GM10847 (cell line): Measurements from ENCODE around the gene LARGE1.

ENCODE experiments used
- POLR2A ChIP-seq: IDR thresholded peaks from 2 replicates; pipeline ENCODE4 v1.6.1; 2011; ENCODE audit not compliant: insufficient read length; ENCODE audit errors: extremely low read depth

The LARGE1 gene

DNA sequence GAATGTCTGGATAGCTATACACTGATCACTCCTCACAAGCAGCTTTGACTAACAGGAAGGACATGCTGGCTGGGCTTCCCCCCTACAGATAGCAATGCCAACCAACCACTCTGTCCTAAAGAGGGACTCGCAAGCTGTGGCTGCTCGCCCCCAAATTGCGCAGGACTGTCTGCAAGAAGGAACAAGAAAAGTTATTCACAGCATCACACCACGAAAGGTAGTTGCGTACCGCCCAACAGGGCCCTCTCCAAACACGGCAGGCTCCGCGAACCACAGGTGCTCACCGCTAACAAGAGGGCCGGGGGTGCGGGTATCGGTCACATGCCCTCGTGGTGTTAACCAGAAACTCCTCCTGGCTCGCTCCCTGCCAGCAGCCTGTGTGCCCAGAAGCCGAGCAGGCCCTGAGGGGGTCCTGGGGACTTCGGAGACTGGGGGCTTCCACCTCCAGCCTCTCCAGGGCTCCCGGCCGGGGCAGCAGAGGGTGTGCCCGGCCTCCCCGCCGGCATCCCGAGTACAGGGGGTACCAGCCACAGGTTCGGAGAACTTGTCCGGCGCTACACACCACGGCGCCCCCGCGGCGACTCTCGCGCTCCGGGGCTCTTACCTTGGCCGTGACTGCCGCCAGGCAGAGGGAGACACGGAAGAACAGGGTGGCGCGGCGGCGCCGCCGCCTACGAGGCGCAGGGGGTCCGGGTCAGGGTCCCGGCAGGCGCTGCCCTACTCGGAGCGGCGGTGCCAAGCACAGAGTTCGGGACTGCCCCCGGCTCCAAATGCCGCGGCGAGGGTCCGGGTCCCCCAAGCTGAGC, 682 bp downstream of the LARGE1 start:
- TF ChIP-seq POLR2A, result no peak

DNA sequence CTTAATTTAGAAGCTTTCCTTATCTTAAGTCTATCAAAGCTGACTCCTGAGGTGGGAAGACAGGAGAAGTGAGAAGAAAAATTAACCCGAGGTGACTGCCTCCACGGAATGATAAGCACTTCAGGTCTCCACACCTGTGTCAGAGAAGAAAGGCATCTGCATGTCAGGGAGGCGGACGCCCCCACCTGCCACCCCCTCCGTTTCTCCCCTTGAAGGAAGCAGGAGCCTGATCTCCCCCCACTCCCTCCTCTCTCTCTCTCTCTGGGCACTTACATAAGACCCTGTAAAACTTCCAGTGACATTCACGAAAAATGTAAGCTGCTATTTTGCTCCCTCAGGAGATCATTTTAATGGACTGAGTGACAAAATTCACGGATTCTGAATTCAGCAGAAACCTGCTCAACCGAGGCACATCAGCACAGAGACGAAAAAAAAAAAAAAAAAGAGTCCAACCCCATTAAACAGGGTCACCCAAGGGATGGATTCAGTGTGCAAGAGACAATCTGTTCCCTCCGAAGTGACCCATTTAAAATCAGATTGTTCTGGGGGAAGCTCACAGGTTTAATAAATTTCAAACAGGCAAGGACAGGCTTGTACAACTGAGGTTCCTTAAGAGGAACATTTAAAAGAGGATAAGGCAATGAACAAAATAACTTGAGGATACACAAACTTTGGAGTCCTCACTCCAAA, 1.5 kb downstream of the LARGE1 start:
- TF ChIP-seq POLR2A, result no peak

GRCh38 chr22:33917744-33918406, 2.4 kb downstream of the LARGE1 start:
- TF ChIP-seq POLR2A, result no peak

DNA sequence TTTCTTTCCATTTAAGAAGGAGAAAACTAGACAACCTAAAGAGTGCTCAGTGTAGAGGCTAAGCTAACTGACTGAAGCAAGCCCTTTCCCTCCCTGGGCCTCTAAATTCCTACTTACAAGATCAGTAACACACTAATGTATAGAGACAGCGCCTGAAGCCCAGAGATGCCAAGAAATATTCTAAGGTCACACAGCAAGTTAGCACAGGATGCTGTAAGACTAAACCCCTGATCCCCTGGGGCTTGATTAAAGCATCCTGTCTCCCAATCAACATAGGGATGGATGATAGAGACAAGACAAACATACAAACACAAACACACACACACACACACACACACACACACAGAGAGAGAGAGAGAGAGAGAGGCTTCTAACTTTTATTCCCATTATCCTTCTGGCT, 5.6 kb downstream of the LARGE1 start:
- no peak for TF ChIP-seq POLR2A

DNA sequence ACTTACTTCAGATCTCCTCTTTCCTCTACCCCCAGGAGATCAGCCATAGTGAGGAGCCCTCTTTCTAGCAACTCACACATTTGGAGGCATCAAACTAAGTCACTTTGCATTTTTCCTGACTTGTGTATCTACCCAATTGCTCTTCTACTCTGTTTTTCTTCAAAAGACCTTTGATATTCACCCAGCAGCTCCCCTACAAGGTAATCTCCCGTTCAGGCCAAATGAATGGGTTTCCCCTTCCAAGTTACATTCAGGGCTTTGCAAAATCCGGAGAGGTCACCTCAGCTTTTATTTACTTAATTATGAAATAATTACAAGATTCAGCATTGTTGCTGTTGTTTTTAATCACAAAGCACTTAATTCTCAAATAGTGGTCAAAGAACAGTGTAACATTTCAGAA, 6.1 kb downstream of the LARGE1 start:
- no peak for TF ChIP-seq POLR2A

DNA sequence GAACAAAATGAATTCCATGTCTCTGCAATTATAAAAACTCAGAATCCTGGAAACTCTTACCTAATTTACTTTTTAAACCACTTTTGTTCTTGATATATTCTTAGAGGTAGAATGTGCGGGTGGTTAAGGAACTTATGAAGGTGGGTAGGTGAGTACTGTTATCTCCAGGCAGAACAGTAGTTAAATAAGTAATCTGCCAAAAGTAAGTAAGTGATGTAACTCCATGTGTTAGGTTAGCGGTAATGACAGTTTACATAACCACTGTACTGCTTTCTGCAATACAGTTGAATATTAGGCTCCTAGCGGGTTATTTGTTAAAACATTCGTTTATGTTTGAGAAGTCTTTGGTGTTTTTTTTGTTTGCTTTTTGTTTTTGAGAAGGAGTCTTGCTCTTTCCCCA, 7.1 kb downstream of the LARGE1 start:
- TF ChIP-seq POLR2A, result no peak

GRCh38 chr22:33909911-33910310, 10.4 kb downstream of the LARGE1 start:
- no peak for TF ChIP-seq POLR2A

DNA sequence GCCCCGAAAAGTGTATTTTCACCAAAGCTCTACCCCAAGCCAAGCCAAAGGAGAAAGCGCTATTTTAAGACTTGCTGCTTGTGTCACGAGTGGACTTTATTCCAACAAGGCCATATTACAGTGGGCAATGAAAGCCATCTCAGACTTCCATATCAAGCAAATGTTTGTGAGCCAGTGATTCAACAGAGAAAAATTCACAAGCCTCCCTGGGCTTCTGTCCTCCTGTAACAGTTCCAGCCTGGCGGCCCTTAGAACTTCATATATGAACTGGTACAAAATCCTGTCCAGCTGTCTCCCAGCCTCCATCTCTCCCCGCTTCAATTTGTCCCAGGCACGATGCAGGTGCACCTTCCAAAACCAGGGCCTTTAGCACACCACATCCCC, 11.2 kb downstream of the LARGE1 start:
- no peak for TF ChIP-seq POLR2A

DNA sequence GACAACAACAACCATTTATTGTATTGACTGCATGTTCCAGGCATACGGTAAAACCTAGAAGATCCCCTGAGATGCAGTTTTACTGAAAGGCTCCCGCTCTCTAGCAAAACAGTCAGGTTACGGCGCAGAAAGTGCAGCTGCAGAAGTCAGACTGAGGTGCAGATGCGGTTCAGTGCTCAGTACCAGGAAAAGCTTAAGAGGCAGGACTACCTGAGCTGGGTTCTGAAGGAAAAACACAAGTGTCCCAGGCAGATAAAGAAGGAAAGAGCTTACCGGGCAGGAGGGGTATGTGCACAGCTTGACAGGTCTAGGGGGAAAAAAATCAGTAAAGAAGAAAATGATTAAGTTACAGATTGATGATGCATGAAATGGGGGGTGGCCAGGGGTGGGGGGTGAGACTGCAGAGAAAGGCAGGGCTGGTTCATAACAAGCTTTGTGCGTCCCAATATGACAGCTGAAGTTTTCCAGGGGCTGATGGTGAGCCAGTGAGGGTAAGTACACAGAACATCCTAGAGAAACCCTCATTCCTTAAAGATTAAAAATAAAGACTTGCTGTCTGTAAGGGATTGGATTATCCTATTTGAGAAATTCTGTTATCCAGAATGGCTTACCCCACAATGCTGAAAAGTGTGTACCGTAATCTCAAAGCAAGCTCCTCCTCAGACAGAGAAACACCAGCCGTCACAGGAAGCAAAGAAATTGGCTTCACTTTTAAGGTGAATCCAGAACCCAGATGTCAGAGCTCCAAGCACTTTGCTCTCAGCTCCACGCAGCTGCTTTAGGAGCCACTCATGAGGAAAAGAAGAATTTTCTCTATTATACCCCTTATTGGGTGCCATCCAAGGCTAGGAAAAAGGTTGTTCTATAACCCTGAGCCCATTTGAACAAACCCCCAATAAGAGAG, 11.9 kb downstream of the LARGE1 start:
- TF ChIP-seq POLR2A, result no peak

DNA sequence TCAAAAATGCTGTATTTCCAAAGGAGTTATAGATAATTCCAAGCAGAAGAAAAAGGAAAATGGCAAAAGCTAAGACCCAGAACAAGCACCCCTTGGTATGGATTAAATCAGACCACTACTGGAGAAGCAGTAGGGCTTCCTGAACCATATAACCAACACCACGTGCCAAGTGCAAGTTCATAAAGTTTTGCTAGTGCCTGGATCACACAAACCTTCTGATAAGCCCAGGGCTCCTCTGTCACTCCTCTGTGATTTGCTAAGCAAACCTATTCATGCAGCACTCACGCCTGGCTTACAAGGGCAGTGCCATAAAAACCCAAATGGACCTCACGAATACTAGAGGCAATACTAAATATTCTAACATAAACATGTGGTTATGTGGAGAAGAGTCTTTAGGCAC, 13.3 kb downstream of the LARGE1 start:
- TF ChIP-seq POLR2A, result no peak

GRCh38 chr22:33906475-33906874, 13.8 kb downstream of the LARGE1 start:
- no peak for TF ChIP-seq POLR2A

GRCh38 chr22:33903012-33903411, 17.3 kb downstream of the LARGE1 start:
- no peak for TF ChIP-seq POLR2A

DNA sequence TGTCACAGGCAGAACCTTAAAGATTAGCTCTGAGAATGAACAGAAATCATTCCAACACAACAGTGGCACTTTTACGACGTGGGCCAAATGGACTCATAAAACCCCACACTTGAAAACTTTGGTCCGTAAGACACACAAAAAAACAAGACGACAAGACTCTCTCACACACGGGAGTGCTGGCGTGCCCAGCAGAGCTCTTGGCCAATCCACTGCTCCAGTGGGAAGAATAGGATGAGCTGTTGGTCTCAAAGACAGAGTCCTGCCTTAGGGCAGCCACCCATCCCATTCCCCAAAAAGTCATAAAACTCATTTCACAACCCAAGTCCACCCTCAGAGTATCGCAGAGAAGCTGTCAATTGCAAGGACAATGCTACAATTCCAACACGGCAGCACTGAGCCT, 18.2 kb downstream of the LARGE1 start:
- no peak for TF ChIP-seq POLR2A

GRCh38 chr22:33898121-33898520, 22.2 kb downstream of the LARGE1 start:
- TF ChIP-seq POLR2A, result no peak

DNA sequence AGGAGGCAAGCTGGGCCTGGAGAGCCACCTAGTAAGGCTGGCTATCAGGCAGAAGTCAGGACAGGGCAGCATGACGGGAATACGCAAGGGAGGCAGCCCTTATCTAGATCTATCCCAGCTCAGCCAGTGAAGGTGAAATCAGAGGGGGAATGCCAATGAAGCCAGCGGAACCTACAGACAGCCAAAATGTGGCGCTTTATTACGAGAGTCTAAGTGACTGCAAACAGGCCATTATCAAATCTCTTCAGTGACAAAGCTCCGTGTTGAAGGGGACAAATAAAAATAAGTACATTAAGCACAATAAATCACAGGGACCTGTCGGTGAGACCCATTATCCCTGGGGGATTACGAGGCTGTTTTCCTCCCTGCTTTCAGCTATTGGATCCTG, 22.8 kb downstream of the LARGE1 start:
- no peak for TF ChIP-seq POLR2A

DNA sequence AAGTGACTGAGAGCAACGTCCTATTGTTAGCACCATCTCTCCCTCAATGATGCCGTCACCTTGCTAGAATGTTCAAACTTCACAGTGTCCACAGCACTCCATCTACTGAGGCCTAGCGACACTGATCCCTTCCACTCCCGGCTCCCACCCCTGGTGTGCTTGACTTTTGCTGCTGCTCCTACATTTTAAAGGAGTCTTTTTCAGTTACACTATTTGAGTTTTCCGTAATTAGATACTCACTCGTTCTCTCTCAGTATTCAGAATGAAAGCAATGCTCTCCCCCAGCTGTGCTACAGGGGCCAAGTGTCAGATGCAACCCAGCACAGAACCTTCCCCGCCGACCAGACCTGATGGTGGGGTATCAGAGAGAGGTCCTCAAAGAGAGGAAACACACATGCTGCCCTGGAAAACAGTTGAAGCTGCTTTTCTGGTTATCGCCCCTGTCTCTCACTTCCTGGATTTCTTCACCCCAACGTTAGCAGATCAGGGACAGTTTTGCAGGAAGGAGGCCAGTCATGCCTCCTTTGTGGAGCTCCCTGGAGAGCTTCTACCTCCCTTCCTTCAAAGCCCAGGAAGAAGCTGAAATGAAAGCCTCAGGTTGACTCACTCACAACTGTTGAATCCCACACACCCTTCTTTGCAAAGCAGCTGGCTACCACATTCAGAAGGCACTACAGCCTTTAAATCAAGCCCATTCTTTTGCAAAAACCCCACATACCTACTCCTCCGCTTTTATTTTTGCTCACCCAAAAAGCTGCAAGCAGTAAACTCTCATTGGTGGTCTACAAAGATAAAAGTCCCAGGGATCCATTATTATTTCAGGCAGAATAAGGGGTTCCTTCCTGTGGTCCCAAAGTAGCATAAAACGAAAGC, 23.5 kb downstream of the LARGE1 start:
- TF ChIP-seq POLR2A, result no peak
